ENCODE data around the gene OR6M1. TPM values are rescaled to one million over a fixed set of nuclear protein-coding genes. Genes with fewer than 3 reads are reported as not detected.

OR6M1 gene, protein sequence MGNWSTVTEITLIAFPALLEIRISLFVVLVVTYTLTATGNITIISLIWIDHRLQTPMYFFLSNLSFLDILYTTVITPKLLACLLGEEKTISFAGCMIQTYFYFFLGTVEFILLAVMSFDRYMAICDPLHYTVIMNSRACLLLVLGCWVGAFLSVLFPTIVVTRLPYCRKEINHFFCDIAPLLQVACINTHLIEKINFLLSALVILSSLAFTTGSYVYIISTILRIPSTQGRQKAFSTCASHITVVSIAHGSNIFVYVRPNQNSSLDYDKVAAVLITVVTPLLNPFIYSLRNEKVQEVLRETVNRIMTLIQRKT
- not detected in 2 replicates for total RNA-seq (2014; rRNA removed; shearing (Covaris generic))
- polyA plus RNA-seq (2015; cell fraction: cytosol; rRNA removed), result not detected in 2 replicates
- not detected in 2 replicates for polyA plus RNA-seq (2015; cell fraction: nucleus; rRNA removed)

DNA sequence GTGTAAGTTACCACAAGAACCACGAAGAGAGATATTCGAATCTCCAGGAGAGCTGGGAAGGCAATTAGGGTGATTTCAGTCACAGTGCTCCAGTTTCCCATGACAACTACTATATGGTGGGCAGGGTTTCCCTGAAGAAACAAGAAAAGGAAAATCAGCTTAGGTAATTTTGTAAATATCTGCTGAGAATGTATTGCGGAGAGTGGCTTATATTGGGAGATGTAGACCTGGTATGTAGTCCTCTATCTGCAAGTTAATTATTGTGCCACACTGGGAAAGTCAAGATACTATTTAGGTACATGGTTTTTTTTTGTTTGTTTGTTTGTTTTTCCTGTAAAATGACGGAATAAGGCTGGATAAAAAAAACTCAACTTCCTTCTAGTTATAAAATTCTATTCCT lies at the start of gene OR6M1:
TSS of gene OR6M1 (minus strand) at position 101 of the 400 bp plus-strand sequence. CDS start at position 101, 0 bp downstream.
- DNase-seq (ENCODE audit: low read depth), result no peak

DNA sequence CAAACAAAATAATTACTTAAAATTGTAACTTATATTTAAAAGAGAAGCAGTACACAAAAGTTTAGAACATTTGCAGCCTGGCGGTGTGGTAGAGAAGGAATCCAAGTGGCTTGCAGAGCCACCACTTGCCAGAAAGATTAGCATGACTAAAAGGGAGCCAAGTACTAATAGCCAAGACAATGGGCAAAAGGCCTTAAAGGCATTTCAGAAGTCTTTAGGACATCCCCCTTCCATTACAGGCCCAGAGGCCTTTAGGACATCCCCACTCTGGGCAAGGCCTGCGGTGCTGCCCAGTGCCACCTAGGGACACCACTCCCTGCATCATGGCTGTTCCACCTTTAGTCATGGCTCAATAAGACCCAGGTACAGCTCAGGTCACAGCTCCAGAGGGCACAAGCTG lies 46.9 kb upstream of the OR6M1 start:
- DNase-seq (ENCODE audit: low read depth), result no peak

DNA sequence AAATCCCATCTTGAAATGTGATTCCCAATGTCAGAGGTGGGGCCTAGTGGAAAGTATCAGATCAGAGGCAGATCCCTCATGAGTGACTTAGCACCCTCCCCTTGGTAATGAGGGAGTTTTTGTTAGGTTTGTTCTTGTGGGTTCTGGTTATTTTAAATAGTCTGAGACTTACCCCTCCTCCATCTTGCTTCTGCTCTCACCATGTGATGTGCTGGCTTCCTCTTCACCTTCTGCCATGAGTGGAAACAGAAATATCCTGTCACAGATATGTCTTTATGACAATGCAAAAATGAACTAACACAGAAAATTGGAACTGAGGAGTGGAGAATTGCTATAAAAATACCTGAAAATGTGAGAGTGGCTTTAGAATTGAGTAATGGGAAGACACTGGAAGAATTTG lies 46.2 kb upstream of the OR6M1 start:
- no peak for DNase-seq (ENCODE audit: low read depth)

DNA sequence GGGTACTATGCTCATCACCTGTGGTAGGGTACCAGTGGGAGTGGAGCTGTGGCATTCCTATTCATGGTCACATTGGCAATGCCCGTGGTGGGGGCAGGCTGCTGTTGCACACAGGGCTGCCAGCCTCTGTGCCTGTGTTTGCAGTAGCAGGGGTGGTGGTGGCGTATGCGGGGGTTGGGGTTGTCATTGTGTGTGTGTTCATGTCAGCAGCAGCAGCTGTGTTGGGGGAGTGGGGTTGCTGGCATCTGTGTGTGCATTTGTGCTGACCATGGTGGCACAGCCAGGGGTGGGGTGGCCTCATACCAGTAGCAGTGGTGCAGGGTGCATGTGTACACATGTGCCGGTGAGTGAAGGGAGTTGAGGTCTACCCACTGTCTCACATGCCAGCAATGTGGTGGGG lies 45.0 kb upstream of the OR6M1 start:
- no peak for DNase-seq (ENCODE audit: low read depth)

DNA sequence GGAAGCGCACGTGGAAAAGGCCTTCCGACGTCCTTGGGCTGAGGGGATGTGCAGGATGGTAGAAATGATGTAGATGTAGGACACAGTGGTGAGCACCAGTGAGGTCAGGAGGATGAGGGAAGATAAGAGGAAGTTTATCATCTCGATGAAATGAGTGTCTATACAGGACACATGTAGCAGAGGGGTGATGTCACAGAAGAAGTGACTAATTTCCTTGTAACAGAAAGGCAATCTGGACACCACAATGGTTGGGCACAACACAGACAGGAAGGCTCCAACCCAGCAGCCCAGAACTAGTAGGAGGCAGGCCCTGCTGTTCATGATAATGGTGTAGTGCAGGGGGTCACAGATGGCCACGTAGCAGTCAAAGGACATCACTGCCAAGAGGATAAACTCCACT lies 35.0 kb upstream of the OR6M1 start:
- peak; percentile 76 for DNase-seq (ENCODE audit: low read depth)

DNA sequence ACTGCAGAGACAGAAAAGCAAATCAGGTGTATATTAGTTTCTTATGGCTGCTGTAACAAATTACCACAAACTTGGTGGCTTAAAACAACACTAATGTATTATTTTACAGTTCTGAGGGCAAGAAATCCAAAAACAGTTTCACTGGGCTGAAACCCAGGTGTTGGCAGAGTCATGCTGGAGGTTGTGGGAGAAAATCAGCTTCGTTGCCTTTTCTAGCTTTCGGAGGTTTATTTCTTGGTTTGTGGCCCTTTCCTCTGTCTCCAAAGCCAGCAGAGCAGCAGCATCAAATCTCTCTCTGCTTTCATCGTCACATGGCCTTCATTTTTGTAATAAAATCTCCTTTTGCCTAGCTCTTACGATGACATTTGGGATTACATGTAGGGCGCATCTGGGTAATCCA lies 33.0 kb upstream of the OR6M1 start:
- no peak for DNase-seq (ENCODE audit: low read depth)

DNA sequence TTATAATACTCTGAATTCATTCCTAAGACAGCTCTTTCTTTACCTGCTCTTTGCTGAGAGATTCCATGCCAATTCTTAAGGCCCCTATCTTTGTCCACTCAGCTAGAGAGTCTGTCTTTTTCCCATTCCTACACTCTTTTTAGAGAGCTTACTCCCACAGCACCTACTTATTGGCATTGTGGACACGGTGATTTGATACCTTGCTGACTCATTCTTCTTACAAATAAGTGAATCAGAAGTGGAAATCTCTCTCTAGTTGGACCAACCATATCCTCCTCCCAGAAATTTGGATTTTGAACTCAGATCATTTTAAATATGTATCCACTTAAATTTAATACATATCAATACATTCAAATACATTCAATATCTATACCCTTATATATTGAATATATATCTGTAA lies 32.5 kb upstream of the OR6M1 start:
- DNase-seq (ENCODE audit: low read depth), result peak; percentile 24

DNA sequence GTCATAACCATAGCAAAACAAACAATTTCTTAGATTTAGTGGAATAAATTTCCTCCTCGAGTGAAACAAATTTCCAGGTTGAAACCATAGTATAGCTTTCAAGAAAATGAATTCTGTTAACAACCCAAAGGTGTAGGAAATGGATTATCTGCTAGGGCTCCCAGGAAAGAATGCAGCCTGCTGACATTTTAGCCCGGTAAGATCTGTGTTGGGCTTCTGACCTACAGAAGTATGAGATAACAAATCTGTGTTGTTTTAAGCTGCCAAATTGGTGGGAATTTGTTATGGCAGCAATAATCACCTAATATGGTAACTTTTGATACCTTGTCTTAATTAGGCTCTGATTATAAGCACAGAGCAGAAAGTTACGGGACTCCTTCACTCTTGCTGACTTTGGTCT lies 32.0 kb upstream of the OR6M1 start:
- DNase-seq (ENCODE audit: low read depth), result no peak

DNA sequence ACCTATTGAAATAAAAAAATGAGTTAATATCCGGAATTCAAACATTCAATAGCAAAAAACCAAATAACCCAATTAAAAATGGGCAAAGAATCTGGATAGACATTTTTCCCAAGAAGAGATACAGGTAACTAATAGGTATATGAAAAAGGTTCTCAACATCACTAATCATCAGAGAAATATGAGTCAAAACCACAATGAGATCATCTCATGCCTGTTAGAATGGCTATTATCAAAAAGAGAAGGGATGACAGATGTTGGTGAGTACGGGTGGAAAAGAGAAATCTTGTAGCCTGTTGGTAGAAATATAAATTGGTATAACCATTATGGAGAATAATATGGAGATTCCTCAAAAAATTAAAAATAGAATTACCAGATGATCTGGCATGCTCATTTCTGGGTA lies 26.9 kb upstream of the OR6M1 start:
- DNase-seq (ENCODE audit: low read depth), result peak; percentile 10

DNA sequence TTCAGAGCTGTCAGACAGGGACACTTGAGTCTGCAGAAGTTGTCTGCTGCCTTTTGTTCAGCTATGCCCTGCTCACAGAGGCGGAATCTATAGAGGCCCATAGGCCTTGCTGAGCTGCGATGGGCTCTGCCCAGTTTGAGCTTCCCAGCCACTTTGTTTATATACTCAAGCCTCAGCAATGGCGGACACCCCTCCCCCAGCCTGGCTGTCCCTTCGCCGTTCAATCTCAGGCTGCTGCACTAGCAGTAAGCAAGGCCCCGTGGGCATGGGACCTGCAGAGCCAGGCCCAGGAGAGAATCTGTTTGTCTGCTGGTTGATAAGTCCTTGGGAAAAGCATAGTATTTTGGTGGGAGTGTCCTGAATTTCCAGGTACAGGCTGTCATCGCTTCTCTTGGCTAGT lies 23.6 kb upstream of the OR6M1 start:
- DNase-seq (ENCODE audit: low read depth), result no peak

DNA sequence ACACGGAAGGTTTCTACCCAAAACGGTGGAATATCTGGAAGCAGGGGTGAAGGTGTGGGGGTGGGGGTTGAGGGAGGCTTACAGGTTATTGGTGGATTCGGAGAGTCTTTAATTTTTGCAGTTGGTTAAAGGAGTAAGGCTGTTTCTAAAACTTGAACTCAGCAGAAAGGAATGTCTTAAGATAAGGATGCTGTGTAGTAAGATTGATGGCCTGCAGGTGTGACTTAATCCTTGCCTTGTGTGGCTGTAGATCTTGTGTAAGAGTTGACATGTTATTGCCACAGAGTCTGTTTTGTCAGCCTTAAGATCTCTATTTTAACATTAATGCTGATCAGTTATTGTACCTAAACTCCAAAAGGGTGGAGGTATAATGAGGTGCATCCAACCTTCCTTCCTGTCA lies 16.4 kb upstream of the OR6M1 start:
- DNase-seq (ENCODE audit: low read depth), result no peak

DNA sequence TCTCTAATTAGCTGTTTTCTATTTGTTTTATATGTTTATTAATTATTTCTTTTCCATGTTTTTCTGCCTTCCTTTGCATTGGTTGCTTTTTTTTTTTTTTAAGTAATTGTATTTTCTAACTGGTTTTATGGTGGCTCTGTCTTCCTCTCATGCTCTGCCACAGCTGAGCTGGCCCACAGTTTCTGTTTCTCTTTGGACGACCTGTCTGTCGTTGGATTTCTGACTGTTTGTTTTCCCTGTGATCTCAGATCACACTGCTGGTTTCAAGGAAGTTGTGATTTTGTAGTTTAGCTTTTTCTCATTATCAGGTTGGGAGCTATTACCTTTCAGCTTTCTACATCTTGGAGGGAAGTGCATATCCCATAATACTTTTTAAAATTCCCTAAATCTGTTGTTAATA lies 15.9 kb upstream of the OR6M1 start:
- DNase-seq (ENCODE audit: low read depth), result no peak

DNA sequence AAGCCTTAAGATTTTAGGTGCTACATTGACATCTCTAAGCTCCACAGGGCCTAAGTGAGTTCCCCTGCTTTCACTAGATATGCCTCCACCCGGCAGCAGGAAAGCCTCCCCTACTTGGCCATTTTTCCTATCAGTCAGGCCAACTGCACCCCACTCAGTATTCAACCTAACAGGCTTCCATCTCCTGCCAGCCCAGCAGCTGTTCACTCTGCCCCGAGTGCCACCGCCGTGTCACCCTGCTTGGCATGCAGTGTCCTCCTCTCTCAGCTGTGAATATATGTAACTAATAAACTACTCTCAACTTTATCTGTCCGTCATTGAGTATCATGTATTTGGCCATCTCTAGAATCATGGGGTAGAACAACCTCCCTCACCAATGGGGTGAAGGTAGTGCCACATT lies 9.0 kb upstream of the OR6M1 start:
- no peak for DNase-seq (ENCODE audit: low read depth)

DNA sequence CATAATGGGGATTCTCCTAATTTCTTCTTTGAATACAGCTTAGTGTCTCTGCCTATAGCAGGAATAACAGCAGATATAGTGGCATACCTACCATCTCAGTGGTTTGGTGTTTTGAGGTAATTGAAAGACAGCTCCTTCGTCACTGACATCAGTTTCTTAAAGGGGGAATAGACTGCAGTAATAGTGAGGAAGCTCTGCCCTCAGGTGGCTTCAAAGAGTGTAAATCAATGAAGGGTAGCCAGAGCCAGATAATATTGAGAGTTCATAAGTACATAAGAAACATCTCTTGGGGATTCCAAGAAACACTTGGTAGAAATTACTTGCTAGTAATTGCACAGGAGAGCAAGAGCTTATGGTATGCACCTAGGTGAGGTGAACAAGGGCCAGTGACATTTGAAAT lies 4.4 kb downstream of the OR6M1 start:
- DNase-seq (ENCODE audit: low read depth), result no peak

DNA sequence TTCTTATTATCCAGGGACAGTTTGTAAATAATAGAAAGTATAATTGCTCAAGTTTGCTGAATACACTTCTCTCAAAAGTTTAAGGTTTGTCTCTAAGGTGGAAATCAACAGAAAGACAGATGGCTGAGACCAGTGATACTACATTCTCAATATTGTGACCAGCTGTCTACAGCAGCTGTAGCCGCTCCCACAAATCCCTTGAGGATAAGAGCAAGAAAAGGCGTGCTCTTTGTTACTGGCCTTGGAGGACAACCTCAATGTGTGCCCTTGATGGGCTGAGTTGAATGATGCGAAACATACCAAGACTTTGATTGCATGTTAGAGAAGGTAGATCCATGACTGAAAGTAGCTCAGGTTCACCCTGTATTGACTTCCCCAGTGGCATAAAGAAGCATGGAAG lies 6.1 kb downstream of the OR6M1 start:
- DNase-seq (ENCODE audit: low read depth), result no peak

DNA sequence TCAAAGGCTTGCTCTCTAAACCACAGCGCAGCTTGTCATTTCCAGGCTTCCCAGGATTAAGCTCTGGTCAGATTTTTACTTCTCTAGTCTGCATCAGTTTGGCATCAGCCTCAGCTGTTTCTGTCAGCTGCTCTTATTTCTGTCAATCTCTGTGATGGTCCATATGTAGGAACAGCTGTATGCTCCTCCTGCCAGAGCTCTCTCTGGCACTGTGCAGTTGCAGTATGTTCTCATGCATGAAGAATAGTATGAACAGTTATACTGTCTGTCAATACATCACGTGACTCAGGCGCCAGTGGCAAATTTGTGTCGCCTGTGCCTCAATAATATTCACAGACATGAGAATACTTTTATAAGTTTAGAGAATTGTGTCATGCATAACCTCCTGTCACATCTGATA lies 6.7 kb downstream of the OR6M1 start:
- DNase-seq (ENCODE audit: low read depth), result no peak

DNA sequence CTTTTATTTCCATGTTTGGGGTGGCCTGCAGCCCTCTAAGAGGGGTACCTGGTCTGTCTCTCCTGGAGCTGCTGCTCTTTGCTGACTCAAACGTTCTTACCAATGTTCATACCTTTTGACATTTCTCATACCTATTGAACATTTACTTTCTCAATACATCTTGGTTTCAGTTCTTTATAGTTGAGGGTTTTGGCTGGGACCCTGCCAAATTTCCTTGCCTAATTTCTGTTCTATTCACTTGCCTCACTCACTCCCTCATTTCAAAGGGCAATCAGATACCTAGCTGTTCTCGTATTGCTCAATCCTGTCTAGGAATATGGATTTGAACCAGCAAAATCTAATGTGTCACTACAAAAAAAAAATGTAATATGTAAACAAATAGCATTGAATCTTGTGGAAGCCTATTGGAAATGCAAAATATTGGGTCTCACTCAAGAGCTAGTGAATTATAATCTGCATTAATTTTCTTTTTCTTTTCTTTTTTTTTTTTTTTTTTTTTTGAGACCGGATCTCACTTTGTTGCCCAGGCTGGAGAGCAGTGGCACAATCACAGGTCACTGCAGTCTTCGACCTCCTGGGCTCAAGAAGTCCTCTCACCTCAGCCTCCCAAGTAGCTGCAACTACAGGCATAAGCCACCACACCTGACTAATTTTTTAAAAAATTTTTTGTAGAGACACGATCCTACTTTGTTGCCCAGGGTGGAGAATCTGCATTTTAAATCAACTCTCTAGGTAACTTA lies 7.5 kb downstream of the OR6M1 start:
- DNase-seq (ENCODE audit: low read depth), result no peak

DNA sequence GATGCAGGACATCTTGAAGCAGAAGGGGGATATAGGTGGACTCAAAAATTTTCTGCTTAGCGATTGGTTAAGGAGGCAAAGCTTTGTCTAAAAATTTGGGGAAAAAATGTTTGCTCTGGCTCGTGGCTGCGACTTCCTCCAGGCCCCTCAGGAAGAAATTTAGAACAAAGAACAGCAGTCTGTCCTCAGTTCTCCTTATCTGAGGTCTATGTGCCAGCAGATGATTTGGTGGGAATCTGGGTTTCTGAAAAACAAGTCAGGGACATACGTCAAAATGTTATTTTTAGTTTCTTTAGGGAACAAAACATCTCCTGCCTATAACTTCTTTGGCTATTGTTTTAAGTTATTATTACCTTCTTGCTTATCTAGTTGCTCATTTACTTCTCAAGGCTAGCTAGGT lies 8.1 kb downstream of the OR6M1 start:
- no peak for DNase-seq (ENCODE audit: low read depth)

DNA sequence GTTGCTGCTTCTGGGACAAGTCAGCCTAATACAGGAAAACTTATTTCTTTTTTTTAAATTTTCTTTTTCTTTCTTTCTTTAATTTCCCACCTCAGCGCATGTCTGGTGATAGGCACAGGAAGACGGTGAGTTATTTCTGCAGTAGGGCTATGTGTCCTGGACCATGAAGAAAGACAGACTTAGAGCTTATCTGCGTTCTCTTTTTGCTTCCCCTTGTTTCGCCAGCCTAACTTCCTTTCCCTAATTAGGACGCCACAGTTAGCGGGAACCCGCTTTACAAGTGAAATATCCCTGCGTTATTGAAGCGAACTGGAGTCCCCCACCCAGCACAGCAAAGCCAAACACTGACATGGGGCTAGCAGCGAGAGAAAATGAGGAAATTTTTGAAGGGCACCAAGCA lies 8.6 kb downstream of the OR6M1 start:
- no peak for DNase-seq (ENCODE audit: low read depth)

DNA sequence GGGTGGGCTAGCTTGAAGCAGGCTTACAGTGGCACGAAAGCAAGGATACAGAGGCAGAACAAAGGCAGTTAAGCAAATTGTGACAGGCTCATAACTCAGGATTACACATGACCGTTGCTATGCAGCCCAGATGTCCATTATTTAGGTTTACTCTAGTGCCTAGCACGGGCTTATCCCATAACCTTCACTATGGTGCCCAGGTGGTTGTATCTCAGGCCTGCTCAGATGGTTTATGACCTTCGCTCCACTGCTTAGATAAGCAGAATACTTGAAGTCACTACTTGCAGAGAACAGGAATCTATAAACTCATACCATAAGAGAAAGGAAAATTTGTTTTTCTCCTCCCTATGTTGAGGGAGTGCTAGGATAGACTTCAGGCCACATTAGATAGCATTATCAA lies 9.0 kb downstream of the OR6M1 start:
- no peak for DNase-seq (ENCODE audit: low read depth)

DNA sequence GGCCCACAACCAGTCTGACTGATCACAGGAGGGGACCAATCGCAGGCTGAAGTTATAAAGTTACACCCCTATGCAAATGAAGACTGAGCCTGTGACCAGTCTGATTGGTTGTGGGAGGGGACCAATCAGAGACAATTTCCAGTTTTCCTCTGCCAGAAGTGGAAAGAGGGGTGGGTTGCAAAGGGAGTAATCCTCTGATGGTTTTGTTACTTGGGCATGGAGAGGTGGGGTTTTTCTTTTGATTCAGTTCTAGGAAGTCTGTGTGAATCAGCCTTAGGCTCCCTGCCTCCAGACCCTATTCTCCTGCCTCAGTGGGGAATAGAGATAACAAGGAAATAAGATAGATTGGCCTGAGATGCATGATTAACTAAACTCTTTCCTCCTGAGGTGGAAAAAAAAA lies 9.9 kb downstream of the OR6M1 start:
- no peak for DNase-seq (ENCODE audit: low read depth)

DNA sequence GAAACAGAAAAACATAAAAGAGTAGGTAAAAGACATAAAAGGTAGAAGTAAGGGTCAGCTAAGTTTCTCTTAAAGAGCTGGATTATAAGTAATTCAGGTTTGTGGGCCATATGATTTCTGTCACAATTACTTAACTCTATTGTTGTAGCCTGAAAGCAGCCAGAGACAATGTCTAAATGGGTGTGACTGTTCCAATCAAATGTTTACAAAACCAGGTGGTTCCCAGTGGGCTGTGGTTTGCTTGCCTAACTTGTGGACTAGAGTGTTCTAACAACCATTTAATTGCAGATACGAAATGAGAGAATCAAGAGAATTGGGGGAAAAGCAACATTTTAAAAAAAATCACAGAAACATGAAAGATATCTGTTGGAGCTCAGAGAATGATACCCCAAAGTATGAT lies 22.6 kb downstream of the OR6M1 start:
- DNase-seq (ENCODE audit: low read depth), result no peak

DNA sequence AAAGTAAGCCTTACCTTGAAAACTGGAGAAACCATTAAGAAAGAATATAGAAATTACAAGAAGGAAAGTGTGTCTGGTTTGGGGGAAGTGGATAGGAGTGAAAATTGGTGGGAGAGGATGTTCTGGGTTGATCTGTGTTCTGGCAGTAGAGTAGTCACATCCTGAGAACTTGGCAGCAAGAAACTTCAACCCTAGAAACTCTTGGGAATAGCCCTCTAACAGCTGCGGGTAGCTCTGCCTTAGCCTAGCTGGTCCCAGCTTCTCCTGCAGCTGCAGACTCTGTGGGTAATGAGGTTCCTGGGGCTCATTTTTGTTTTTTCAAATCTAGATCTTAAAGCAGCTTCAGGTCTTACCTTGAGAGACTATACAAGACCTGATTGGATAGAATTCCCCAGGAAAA lies 27.6 kb downstream of the OR6M1 start:
- DNase-seq (ENCODE audit: low read depth), result no peak

Measured in HT1080 (cell line).